HG02610 (cell line): ENCODE measurements around the gene SGMS1.
A peak's percentile ranks its signal among the peaks of the same experiment; 100 is the strongest.

Source experiments
- ATAC-seq: cut with Tn5 transposase; IDR thresholded peaks from one replicate; pipeline ENCODE4 v1.9.1; 2021; ENCODE audit warnings: mild to moderate bottlenecking, moderate library complexity; ENCODE audit not compliant: unreplicated experiment

SGMS1 gene

DNA sequence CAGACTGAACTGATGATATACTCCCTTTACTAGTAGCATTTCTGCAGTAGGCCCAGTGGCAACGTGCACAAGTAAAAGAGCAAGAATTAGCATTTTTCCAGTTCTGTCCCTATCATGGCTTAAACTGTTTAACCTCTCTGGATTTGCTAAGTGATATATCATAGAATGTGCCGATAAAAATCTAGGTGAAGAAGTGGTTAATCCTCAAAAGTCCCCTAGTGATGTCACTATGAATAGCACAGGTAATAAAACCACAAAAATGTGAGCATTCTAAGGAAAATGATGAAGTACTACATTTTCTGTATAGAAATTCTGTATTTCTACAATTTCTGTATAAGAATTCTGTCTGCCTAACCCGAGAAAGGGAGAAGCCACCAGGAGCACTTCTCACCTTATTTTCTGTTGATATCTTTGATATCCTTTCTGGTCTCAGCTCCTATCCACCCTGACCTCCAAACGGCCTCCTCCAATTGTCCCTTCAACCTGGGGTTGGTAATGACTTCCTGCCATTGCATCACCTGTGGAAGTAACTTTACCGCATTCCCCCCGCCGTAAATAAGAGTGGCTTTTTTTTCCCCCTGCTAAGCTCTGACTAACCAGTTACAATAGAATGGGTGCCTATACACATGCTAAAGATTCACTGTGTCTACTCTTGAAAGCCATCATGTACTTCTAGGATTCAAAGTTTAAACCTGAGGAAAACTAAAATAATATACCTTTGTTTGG is 216.5 kb downstream of the SGMS1 start:
- ATAC-seq: no peak

DNA sequence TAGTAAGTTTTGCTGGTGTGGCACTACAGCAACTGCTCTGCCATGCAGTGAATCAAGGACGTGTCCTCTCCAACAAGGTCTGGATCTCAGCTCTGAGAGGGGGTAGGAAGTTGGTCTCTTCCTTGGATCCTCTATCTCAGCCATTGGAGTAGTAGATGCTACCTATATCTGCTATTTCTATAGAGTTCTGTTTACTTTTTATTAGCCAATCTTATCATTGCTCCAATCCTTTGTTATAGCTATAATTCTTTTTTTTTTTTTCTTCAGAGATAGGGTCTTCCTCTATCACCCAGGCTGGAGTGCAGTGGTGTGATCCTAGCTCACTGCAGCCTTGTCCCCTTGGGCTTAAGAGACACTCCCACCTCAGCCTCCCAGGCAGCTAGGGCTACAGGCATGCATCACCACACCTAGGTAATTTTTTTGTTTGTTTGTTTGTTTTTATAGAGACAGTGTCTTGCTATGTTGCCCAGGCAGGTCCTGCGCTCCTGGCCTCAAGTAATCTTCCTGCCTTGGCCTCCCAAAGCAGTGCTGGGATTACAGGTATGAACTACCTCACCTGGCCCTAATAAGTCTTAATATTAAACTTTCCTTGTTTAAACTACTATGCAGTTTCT is 217.2 kb downstream of the SGMS1 start:
- no peak for ATAC-seq

DNA sequence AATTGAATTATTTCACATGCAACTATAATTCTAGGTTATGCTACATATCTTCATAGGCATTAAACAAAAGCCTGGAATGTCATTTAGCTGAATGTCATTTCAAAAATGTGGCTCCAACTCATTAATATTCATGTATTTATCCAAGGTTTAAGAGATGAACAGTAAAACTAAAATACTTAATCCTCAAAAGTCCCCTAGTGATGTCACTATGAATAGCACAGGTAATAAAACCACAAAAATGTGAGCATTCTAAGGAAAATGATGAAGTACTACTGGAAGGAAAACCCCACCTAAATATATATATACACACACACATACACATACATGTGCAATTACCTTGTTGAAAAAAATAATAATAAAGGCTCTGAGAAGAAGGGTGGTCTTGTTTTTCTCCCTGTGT is 218.0 kb downstream of the SGMS1 start:
- ATAC-seq: no peak

DNA sequence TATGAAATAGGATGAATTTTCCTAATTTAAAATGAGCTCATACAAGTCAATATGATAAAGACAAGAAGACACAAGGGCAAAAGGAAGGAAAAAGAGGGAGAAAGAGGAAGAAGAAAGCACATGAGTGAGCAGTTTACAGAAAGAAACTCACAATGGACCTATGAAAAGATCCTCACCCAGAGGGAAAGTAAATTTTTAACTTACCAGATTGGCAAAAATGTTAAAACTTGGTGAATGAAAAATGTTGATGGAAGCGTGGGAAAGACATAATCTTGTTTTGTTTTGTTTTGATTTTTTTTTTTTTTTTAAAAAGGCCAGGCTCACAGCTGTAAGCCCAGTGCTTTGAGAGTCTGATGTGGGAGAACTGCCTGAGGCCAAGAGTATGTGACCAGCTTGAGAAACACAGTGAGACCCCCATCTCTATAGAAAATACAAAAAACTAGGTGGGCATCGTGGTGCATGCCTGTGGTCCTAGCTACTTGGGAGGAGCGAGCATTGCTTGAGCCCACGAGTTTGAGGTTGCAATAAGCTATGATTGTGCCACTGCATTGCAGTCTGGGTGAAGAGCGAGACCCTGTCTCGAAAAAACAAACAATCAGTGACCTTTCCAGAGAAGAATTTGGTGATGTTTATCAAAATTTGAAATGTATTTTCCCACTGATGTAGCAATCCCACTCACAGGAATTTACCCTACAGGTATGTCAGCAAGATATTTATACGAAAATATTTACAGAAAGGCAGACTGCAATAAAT is 219.6 kb downstream of the SGMS1 start:
- no peak for ATAC-seq

DNA sequence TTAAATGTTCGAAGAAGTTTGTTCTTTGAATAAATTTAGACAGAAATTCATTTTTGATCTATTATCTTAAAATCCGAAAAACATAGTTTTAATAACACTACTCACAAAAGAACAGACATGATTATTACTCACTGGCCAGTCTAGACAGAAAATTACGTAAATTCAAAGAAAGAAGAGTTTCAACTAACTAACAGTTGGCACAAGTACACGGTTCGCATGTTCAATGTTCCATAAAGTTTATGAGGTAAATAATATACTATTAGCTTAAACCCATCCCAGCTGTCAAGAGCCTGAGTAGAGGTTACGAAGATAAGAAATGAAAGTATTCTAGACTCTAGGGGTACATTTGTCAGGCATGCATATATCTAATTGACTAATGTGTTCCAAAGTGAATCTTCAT is 220.7 kb downstream of the SGMS1 start:
- ATAC-seq: no peak

DNA sequence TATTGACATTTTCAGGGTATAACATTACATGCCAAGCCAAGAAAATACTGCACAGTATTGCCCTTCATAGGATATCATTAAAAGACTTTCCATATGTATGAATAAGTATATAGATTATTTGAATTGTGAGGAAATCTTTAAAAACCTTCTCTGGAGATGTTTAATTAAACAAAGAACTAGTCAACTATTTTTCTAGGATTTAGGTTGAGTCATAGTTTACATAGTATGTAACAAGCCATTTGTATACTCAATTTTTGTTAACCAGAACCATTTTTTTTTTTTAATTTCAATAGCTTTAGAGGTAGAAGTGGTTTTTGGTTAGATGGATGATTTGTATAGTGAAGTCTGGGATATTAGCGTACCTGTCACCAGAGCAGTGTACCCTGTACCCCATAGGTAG is 221.3 kb downstream of the SGMS1 start:
- ATAC-seq: no peak

DNA sequence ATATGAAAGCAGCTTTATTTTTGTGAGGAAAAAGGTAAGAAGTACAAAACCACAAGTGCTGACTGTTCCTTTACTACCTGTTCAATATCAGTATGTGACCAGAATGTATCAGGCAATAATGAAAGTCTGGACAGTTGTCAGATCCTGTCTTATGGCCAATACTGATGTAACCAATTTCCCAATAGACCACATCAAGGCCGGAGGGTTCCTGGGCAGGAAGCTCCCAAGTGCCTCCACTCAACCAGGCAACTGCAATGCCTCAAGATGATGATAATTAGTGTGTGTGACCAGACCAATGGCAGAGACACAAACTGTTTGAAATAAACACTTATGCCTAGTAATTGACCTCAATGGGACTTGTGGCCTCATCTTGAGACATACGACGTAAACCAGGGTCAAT is 223.1 kb downstream of the SGMS1 start:
- ATAC-seq: no peak

DNA sequence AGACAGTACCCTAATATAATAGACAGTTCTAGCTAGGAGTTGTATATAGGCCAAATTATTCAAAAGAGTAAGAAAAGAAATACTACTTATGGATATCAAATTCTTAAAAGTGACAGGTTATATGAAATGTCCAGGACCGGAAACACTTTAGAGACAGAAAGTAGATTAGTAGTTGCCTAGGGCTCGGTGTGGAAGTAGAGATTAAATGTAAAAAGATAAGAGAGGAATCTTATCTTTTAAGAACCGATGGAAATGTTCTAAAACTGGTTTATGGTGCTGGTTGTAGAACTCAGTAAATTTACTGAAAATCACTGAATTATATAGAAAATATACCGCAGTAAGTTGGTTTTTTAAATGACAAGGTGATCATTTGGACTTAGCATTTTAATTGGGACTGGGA is 224.9 kb downstream of the SGMS1 start:
- no peak for ATAC-seq

DNA sequence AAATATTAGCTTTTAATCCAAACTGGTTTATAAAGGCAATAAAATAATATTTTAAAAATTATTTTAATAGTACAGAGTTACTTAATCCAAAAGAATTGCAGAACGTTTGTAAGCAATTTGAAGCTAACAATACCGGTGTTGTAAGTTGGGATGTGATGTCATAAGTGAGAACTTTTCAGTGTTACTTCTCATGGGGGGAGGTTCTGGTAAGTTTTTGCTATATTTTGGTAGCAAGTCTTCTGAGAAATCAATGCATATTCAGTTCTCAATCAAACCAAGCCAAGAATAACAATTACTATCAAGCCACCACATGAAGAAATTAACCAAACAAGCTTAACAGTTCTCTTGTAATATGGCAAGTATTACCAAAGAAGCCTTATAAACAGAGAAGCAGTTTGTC is 225.4 kb downstream of the SGMS1 start:
- ATAC-seq: no peak

DNA sequence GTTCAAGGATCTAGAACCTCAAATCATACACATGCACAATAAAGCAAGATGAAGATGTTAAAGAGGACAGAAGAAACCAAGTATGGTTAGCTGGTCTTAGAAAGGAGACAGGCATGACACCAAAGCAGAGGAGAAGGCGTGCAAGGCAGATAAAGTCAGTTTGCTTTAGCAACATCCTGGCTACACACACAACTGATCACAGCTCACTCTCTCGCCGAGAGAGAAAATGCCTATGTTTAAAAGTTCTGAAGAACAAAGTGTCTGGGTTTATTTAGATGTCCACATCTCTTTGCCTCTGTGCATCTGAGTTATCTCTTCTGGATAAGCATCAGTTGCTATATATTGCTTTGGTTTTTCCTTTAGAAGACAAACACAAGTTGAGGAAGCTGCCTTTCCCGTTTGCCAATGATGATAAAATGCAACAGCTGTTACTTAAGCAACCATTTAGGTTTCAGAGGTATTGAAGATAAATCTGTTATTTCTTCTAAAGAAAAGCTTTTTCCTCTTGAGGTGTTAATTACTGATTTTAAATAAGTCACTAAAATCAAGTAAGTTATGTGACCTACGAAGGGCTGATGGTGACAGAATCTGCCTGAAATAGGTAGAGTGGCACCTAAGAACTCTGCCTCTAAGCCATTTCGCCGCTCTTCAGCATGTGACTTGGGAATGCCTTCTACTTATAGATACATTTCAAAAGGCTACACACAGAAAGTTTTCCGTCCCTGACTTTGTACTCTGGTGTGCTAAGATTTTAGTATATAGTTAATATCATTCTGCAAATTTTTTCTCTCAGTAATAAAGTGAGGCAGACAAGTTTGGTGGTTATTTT is 226.2 kb downstream of the SGMS1 start:
- ATAC-seq: peak; percentile 18

DNA sequence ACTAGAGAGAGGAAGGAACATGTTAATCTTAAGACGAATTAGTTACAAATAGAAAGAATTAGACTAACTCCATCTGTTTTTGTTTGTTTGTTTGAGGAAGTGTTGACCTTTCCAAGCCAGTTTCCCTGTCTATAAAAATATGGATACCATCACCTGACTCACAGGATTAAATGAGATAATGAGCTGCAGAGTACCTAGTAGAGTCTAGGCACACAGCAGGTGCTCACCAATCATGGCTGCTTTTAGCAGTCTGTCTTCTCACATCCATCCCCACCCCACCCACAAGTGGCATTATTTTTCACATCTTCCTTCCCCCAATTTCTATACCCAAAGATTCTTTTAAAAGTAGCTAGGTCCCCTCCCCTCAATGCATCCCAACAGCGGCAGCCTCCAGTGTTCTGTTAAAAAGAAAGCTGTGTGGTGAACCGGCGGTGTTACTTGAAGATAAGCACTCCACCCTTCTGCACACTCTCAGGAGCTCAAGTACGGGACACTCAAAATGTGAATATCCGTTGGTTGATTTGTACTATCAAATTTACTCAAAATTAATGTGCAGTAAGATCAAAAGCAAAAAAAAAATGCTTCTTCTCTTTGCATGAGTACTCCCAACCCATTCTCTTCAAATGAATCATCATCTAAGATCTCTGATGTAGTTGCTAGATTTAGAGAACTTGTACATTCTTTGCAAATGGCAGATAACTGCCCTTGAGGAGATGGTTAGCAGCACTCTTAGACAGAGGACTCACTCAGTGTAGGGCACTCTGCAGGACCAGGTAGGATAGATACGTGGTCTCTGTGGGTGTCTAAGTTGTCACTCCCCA is 227.1 kb downstream of the SGMS1 start:
- peak; percentile 90 for ATAC-seq

DNA sequence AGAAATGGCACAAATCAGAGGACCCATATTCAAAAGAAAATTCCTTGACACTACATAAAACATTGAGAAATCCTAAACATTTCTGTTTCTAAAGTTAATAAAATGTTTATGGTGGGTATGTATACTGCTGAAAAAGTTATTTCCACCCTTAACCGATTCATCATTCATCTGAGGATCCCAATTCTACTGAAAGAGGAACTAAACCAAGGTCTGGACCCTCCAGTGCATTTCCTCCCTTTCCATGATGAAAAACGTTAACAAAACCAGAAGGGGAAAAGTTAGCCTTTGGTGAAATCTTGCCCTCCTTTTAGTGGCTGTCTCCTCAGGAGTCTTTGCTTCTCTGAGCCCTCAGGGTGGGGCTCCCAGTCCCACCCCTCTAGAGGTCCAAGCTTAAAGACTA is 227.9 kb downstream of the SGMS1 start:
- no peak for ATAC-seq

DNA sequence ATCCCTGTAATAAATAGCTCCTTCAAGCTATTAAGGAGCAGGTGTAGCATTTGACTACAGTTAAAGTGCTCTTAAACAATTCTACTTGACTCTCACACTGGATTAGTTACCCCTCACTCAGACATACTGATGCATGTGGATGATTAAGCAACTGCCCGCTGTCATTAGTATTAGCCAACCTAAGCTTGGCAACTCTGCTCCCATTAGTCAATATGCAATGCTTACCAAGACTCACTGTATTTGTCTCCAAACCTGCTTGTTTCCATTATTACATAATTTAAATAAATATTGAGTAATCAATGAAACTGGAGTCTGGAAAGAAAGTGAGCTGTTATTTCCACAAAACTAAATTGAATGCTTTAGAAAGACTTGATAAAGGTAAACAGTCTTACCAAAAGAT is 228.5 kb downstream of the SGMS1 start:
- no peak for ATAC-seq

DNA sequence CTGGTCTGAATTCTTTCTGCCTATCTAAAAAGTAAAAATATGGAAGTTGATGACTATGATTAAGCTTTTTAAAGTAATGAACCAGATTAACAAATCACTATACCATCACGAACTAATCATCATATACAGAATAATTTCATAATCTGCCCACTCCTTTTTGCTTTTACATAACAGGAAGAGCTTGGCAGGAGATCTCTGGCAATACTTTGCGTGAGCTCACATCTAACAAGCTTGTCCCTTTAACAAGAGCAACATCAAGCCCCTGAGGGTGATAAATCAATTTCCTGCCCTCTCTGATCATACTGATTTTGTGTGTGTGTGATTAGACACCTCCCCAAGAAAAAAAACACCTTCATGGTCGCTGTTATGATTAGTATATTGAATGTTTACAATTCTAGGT is 228.9 kb downstream of the SGMS1 start:
- ATAC-seq: no peak

DNA sequence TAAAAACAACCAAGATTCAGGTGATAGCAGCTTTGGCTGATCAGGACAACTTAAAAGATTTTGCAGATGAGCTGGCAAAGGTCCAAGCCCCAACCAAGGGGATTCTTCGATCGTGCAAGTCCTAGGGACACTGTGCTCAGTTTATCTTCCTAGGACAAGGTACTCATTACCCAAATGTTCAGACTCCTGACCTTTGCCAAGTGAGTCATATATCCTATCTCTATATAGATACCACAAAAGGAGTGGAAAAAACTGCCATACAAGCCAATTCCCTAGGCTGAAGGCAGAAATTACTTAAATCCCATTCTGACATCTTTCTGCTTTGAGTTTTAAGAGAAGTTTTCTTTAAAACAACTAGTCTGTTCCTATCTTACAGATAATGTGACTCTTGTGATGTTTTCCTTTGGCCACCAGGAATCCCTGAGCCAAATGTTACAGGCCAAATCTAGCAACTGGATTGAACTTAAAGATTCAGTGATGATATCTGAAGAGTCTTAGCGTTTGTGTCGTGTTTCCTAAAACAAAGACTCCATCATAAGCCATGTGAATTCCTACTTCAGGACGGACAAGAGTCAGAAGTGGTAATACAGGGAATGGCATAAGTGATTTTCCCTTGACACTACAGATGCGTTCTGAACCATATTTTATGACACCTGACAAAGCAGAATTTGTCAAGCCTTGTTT is 229.8 kb downstream of the SGMS1 start:
- ATAC-seq: no peak

DNA sequence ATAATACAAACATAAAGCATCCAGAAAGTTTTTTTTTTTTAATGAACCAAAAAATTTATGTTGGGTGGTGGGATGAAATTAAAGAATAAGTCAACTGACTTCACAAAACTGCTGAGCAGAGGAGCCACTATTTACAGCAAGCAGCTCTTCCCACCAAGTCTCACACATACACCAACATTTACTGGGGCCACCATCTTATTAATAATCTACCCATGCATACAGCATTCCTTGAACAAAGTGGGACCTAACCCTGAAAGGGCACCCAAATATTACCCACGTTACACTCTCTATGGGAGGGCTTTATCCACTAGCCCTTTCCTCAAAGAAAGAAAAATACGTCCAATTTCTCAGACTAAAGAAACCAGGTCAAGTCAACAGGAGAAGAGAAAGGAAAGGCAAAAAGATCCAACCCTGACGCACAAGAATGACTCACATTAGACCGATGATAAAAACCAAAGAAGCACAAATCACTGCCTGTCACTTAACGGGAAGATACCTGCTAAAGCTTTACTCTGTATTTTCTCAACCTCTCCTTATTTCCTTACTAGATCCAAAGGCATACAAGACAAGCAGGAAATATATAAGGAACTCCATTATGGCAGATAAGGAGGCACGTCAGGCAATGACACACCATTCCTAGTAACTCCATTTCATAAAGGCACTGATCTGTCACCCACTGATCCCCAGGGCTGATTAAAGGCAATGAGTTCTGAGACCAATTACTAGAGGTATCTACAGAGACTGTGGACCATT is 230.6 kb downstream of the SGMS1 start:
- no peak for ATAC-seq

DNA sequence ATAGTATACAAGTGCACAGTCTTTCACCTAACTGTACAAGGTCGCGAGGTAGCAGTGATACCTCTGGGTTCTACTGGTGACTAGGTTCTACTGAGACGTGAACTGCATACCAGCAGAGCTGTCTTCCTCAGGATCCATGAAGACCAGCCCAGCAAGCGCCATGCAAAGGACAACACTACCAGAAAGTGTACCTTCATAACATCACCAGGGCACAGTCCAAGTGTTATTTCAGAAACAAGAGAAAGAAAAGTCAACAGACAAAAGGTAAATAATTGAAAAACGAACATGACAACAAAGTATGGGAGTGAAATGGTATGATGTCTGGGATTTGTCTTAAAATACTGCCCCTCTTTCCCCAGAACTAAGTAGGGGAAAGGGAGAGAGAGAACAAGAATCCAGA is 231.3 kb downstream of the SGMS1 start:
- no peak for ATAC-seq

DNA sequence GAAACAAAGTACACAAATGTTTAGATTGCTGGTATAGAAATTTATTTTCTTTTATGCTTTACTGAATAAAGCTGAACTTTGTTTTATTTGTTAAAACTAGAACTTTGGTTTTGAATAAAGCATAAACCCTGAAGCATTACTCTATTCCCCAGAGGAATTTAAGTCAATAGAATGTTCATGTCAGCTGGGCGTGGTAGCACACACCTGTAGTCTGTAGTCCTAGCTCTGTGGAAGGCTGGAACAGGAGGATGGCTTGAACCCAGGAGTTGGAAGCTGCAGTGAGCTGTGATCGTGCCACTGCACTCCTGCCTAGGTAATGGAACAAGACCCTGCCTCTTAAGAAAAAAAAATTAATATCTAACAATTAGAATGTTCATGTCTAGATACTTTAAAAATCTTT is 233.5 kb downstream of the SGMS1 start:
- no peak for ATAC-seq

DNA sequence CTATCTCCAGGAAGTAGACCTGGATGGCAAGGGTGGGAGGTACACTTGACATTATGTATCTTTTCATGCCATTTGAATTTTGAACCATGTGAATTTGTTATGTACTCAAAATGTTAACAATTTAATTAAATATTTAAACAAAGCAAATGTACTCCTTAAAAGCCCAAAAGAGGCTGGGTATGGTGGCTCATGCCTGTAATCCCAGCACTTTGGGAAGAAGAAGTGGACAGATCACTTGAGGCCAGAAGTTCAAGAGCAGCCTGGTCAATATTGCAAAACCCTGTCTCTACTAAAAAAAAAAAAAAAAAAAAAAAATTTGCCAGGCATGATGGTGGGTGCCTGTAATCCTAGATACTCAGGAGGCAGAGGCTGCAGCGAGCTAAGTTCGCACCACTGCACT is 235.6 kb downstream of the SGMS1 start:
- no peak for ATAC-seq
